WERI-Rb-1 (cell line): ENCODE measurements around the gene USO1.

Source experiments
- DNase-seq: peaks from one replicate; pipeline ENCODE4 v3.0.0-alpha.2; 2020
- H3K27ac ChIP-seq: fragments of 250-450 bp; sonication (Bioruptor Pico); 2 replicates; pipeline ENCODE4 v1.5.1; 2020; ENCODE audit warnings: mild to moderate bottlenecking, moderate library complexity
- H3K27me3 ChIP-seq: fragments of 250-450 bp; sonication (Bioruptor Pico); 2 replicates; pipeline ENCODE4 v1.5.1; 2021; ENCODE audit warnings: mild to moderate bottlenecking, low read depth, moderate library complexity; ENCODE audit not compliant: insufficient read depth, severe bottlenecking
- H3K36me3 ChIP-seq: fragments of 250-450 bp; sonication (Bioruptor Pico); 2 replicates; pipeline ENCODE4 v1.5.1; 2020; ENCODE audit warnings: mild to moderate bottlenecking, moderate library complexity
- H3K4me3 ChIP-seq: 2 replicates; pipeline ENCODE4 v1.5.1; 2011; ENCODE audit warnings: low read depth, mild to moderate bottlenecking, control low read depth, low read length
- H3K9me3 ChIP-seq: fragments of 250-450 bp; sonication (Bioruptor Pico); 2 replicates; pipeline ENCODE4 v1.5.1; 2021; ENCODE audit warnings: mild to moderate bottlenecking, moderate library complexity; ENCODE audit not compliant: severe bottlenecking
- TF ChIP-seq, protein P1 (sequence below): IDR thresholded peaks from 2 replicates; pipeline ENCODE4 v1.5.1; 2011; ENCODE audit warnings: low read depth, mild to moderate bottlenecking, control low read depth, inconsistent platforms, low read length

USO1 gene

GRCh38 chr4:75830906-75831305 is 106.5 kb downstream of the USO1 start:
- no peak overlapping the region for H3K27ac ChIP-seq
- H3K36me3 ChIP-seq: no peaks in the 10 kb centered on the region
- no peak for DNase-seq
- TF ChIP-seq, protein P1, sequence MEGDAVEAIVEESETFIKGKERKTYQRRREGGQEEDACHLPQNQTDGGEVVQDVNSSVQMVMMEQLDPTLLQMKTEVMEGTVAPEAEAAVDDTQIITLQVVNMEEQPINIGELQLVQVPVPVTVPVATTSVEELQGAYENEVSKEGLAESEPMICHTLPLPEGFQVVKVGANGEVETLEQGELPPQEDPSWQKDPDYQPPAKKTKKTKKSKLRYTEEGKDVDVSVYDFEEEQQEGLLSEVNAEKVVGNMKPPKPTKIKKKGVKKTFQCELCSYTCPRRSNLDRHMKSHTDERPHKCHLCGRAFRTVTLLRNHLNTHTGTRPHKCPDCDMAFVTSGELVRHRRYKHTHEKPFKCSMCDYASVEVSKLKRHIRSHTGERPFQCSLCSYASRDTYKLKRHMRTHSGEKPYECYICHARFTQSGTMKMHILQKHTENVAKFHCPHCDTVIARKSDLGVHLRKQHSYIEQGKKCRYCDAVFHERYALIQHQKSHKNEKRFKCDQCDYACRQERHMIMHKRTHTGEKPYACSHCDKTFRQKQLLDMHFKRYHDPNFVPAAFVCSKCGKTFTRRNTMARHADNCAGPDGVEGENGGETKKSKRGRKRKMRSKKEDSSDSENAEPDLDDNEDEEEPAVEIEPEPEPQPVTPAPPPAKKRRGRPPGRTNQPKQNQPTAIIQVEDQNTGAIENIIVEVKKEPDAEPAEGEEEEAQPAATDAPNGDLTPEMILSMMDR: no peak
- H3K4me3 ChIP-seq: no peak overlapping the region
- H3K9me3 ChIP-seq: no peaks in the 10 kb centered on the region
- H3K27me3 ChIP-seq: no peaks in the 10 kb centered on the region

DNA sequence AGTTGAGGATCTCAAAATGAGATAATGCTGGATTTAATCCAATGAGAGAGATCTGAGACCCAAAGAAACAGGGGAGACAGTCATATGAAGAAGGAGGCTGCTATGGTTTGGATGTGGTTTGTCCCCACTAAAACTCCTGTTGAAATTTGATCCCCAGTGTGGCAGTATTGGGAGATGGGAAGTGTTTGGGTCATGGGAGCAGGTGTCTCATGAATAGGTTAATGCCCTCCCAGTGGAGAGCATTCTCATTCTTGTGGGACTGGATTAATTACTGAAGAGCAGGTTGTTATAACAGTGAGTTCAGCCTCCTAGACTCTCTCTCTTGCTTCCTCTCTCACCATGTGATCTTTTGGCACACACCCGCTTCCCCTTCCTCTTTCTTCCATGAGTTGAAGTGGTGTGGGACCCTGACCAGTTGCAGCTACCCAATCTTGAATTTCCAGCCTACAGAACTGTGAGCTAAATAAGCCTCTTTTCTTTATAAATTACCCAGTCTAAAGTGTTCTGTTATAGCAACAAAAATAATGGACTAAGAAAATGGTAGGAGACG is 107.6 kb downstream of the USO1 start:
- Histone ChIP-seq H3K27ac (no peak overlapping the region), H3K36me3 (no peaks in the 10 kb centered on the region), H3K27me3 (no peaks in the 10 kb centered on the region), H3K9me3 (no peaks in the 10 kb centered on the region), H3K4me3 (no peak overlapping the region)
- TF ChIP-seq, protein P1: no peak
- DNase-seq: no peak

GRCh38 chr4:75834095-75834771 is 109.9 kb downstream of the USO1 start:
- Histone ChIP-seq H3K9me3 (no peaks in the 10 kb centered on the region), H3K36me3 (no peaks in the 10 kb centered on the region), H3K27ac (no peak overlapping the region), H3K27me3 (no peaks in the 10 kb centered on the region), H3K4me3 (no peak overlapping the region)
- no peak for DNase-seq
- TF ChIP-seq, protein P1: no peak

DNA sequence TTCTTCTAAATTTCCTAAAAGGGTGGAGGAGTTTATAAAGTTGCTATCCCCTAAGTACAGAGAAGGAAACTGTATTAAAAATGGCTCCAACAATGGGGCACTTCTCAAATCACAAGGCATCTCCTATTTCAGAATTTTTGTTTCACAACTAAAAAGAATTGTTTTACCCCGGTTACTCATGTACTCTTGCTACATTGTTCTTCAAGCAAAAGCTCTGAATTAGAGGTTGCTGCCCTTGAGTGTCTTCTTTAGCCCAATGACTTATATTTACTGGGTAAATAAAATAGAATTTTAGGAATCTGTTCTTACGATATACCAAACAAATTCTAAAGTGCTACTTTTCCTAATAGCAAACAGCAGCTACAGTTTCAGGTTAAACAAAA is 110.4 kb downstream of the USO1 start:
- TF ChIP-seq, protein P1: no peak
- Histone ChIP-seq H3K9me3 (no peaks in the 10 kb centered on the region), H3K27ac (no peak overlapping the region), H3K27me3 (no peaks in the 10 kb centered on the region), H3K4me3 (no peak overlapping the region), H3K36me3 (no peaks in the 10 kb centered on the region)
- no peak for DNase-seq

DNA sequence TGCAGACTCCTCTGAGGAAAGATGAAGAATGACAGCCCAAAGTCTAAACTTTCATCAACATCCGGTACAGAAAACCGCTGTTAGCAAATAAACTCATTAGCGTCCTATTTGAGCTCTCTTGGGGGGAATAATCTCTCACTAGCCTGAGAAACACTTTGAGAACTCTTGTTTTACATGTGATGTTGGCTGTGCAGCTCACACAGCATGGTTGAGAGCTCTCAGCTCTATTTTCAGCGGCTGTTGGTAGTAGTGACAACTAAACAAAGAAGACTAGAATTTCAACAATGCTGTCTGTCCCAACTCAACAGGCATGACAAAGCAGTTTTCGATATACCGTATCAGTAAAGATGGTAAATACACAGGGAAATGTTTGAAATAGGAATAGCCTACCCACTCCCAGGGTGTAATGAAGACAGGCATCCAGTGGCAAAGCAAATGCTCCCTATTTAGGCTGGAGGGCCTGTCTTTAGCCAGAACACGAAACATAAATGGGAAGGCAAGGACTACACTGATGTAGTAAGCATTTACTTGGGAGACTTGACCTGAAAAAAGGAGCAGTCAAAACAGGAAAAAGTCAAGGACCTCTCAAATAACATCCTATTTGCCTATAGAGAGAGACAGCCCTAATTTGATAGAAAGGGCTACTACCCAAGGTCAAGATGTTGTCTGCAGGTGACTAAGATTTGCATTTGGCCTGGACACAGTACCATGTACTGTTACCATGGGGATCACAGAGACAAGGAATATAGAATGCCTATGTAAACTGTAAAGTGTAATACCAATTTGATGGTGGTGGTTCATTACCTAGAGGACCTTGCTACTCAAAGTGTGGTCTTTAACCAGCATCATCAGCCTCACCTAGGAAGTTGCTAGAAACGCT is 117.5 kb downstream of the USO1 start:
- Histone ChIP-seq H3K4me3 (no peak overlapping the region), H3K27me3 (no peaks in the 10 kb centered on the region), H3K9me3 (no peaks in the 10 kb centered on the region), H3K36me3 (no peaks in the 10 kb centered on the region), H3K27ac (no peak overlapping the region)
- TF ChIP-seq, protein P1: no peak
- DNase-seq: no peak
